Subcutaneous adipose tissue (tissue), 4 donors: ENCODE measurements around the gene SMIM41. TPM values are rescaled to one million over a fixed set of nuclear protein-coding genes. Genes with fewer than 3 reads are reported as not detected.

Experiments used
- total RNA-seq, 4 donors: library from RNA; depleted of rRNA; stranded (reverse); fragments of >200 nt; gene quantifications; one replicate each; pipeline ENCODE4 v1.1.0, GENCODE V29; 2016
- TF ChIP-seq, protein P1 (sequence below): fragments of 450-650 bp; IDR thresholded peaks from one replicate; pipeline ENCODE4 v1.5.1; 2016; ENCODE audit warnings: low read depth, mild to moderate bottlenecking, control low read depth, antibody characterized with exemption, moderate library complexity

The SMIM41 gene
- total RNA-seq, 4 donors from 2014 or later, result not detected

DNA sequence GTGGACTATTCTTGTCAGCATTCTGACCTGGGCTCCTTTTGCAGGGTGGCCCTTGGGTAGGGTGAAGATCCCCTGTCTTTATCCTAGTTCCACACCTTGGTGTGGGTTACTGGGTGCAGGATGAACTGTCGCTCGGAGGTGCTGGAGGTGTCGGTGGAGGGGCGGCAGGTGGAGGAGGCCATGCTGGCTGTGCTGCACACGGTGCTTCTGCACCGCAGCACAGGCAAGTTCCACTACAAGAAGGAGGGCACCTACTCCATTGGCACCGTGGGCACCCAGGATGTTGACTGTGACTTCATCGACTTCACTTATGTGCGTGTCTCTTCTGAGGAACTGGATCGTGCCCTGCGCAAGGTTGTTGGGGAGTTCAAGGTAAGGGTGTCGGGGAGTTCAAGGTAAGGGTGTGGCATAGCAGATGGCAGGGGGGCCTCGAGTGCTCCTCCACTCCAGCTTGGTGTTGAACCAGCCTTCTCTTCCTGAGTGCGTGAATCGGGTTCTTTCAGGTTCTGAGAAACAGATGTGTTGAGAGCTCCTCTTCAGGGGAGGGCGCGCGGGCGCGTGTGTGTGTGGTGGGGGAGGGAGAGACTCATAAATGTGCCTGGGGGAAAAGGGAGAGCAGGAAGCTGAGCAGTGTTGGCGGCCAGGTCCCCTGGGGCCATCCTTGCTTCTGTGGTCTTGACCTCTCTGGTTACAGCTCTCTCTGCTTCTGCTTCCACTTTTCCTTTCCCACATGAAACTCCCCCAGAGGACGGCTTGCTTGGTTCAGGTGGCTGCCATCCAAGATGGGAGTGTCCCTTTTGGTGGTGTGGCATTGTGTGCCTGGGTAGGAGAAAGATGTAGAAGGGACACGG lies 5.7 kb upstream of the SMIM41 start:
- TF ChIP-seq, protein P1, sequence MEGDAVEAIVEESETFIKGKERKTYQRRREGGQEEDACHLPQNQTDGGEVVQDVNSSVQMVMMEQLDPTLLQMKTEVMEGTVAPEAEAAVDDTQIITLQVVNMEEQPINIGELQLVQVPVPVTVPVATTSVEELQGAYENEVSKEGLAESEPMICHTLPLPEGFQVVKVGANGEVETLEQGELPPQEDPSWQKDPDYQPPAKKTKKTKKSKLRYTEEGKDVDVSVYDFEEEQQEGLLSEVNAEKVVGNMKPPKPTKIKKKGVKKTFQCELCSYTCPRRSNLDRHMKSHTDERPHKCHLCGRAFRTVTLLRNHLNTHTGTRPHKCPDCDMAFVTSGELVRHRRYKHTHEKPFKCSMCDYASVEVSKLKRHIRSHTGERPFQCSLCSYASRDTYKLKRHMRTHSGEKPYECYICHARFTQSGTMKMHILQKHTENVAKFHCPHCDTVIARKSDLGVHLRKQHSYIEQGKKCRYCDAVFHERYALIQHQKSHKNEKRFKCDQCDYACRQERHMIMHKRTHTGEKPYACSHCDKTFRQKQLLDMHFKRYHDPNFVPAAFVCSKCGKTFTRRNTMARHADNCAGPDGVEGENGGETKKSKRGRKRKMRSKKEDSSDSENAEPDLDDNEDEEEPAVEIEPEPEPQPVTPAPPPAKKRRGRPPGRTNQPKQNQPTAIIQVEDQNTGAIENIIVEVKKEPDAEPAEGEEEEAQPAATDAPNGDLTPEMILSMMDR, result no peak

DNA sequence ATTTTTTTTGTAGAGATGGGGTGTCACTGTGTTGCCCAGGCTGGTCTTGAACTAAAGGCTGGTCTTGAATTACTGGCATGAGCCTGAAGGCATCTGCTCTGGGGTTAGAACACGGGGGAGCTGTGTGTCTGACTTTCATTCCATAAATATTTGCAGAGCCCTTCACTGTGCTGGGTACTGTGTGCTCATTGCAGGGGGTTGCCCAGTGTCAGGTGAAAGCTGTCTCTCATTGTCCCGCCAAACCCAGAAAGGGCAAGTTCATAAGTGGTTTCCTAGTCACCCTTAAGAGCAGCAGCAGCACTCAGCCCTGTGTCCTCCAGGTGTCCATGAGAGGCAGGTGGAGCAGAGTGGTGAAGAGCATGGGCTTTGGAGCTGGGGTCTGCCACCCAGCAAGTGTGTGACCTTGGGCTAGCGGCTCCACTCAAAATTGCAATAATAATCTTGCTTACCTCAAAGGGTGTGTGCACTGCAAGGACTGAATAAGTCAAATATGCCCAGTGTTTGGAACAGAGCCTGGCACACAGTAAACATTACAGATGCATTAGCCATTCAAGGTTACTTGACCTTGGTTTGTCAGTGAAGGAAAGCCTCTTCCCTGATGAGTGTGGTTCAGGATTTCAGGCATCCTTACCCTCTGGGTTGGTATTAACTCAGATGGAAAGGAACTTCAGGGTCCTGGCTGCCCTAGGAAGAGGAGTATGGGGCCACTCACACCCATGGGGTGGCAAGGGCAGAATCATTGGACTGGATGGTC lies 4.4 kb upstream of the SMIM41 start:
- TF ChIP-seq, protein P1, result no peak

DNA sequence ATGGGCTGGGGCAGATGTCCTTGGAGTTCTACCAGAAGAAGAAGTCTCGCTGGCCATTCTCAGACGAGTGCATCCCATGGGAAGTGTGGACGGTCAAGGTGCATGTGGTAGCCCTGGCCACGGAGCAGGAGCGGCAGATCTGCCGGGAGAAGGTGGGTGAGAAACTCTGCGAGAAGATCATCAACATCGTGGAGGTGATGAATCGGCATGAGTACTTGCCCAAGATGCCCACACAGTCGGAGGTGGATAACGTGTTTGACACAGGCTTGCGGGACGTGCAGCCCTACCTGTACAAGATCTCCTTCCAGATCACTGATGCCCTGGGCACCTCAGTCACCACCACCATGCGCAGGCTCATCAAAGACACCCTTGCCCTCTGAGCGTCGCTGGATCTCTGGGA lies 2.7 kb upstream of the SMIM41 start:
- TF ChIP-seq, protein P1, result no peak

DNA sequence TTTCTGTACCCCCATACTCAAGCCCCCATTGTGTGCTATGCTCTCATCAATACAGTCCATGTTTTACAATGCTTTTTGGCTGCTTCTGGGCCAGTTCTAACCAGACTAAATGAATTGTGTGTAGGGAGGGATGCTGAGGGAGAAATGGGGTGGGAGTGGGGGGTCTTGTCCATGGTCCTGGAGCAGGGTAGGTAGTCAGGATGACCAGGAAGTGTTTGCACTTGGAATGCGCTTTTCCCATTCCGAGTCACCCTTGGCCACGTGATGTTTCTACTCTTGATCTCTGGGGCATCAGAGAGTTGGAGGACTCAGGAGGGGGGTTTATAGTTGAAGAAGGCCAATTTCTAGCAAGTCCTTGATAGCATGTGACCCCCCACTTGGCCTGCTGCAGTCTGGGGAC lies 1.2 kb upstream of the SMIM41 start:
- TF ChIP-seq, protein P1, result no peak

DNA sequence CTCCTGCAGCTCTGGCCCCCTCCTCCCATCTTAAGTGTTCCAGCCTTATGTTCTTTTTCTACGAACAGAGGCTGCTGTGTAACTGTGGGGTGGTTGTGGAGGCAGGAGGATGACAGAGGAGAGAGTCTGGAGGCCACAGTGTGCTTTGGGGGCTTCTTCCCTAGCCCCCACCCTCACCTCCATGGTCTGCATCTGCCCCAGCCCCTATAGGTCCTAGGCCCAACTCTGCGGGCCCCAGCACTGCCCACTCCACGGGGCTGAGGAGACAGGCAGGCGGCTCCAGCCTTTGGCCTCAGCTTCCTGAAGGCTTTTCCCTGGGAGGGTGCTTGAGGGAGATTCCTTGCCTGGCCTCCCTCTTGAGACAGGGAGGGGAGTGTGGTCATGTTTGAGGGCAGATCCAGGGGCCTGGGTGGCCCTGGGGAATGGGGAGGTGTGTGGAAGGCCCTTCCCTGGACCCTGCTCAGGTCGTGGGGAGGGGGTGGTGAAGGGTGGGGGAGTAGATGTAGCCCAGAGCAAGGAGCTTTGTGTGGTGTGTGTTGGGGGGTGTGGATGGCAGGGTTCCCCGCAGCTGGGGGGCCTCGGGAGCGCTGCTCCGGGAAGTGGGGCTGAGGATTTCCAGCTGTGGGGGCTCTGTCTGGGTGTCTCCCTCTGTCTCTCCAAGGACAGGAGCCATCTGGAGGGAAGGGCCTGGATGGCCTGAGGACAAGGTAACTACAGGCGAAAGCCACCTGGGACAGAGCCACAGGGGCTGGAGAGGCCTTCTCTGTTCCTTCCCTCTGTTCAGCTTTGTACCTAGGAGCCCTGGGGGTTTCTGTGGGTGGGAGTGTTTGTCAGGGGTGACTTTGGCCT lies 1.1 kb downstream of the SMIM41 start:
- TF ChIP-seq, protein P1, result no peak

DNA sequence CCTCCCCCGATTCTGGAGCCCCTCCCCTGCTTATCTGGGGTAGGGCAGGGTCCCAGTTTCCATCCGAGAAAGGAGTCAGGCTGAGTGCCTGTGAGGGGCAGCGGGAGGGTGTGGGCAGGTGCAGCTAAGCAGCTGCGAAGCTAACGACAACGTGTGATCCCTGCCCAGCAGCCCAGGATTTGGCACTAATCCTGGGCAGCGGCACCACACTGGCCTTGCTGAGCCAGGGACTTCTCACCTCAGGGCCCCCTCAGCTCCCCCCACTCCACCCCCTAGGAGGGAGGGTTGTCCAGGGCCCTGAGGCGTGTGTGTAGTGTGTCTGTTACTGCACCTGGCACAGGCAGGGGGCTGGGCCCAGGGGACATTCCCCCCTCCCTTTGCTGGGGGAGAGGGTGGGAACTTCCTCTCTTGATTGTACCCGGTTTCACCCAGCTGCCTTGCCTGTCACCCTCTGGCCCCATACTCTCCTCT lies 1.8 kb downstream of the SMIM41 start:
- TF ChIP-seq, protein P1, result no peak
